Fibroblast of villous mesenchyme (primary cell): ENCODE data around the gene ZNF726. TPM values are rescaled to one million over a fixed set of nuclear protein-coding genes. Genes with fewer than 3 reads are reported as not detected.

Source experiments
- DNase-seq: peaks from one replicate; pipeline ENCODE4 v3.0.0-alpha.2; 2010; ENCODE audit warnings: low read depth
- H3K4me3 ChIP-seq: 2 replicates; pipeline ENCODE4 v1.5.1; 2011; ENCODE audit warnings: low read depth, mild to moderate bottlenecking, low read length
- CTCF ChIP-seq: IDR thresholded peaks from 2 replicates; pipeline ENCODE4 v1.5.1; 2012; ENCODE audit warnings: low read depth, mild to moderate bottlenecking, low read length; ENCODE audit not compliant: insufficient read depth
- total RNA-seq: library from RNA; depleted of rRNA; stranded (reverse); fragments of >200 nt; gene quantifications from 2 replicates; pipeline ENCODE4 v1.2.3, GENCODE V29; 2012

The ZNF726 gene
- total RNA-seq, 1 donor: 4.3 TPM

- no peak overlapping the region for H3K4me3 ChIP-seq
- DNase-seq: no peak
- TF ChIP-seq CTCF: no peak
Measured at GRCh38 chr19:23981863-23982262, 67.2 kb downstream of the ZNF726 start.

GRCh38 chr19:23983406-23983805, 68.7 kb downstream of the ZNF726 start:
- TF ChIP-seq CTCF: no peak
- no peak for DNase-seq
- H3K4me3 ChIP-seq: no peak overlapping the region

Other genes with a start within 250 kb of the ZNF726 start
- 7.4 and 10.4 TPM in 2 replicates for gene ZNF675, start 227.7 kb upstream of the ZNF726 start, total RNA-seq
- 0.32 and 0.43 TPM in 2 replicates for gene ZNF681, start 156.0 kb upstream of the ZNF726 start, total RNA-seq
- 15.5 TPM in 2 replicates for gene ZNF254, start 172.3 kb downstream of the ZNF726 start, total RNA-seq